ENCODE data around the gene ASB17. TPM values are rescaled to one million over a fixed set of nuclear protein-coding genes. Genes with fewer than 3 reads are reported as not detected.

Gene ASB17, protein sequence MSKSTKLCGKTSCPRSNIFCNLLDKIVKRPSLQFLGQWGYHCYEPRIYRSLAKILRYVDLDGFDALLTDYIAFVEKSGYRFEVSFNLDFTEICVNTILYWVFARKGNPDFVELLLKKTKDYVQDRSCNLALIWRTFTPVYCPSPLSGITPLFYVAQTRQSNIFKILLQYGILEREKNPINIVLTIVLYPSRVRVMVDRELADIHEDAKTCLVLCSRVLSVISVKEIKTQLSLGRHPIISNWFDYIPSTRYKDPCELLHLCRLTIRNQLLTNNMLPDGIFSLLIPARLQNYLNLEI
- total RNA-seq (not detected), polyA plus RNA-seq (not detected)

DNA sequence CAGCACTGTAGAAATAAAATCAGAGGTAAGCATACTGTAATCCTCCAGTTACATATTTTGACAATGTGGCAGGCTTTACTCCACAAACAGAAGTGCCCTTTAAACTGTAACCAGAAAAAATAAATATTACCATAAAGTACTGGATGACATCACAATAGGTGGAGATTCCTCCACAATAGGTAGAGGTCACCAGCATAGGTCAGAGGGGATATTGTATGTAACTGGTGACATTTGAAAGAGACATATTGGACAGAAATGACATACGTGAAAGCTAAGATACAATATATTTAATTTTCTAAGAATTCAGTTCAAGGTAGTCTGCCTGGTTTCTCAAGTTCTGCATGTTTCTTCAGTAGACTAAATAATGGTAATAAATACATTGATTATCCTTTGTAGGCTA is at the start of gene ASB17:
Gene ASB17 (minus strand): TSS at position 101 of the 400 bp plus-strand sequence. CDS start 113 bp downstream, outside the sequence.
- no peak within 1 kb of the TSS for H3K27ac ChIP-seq
- H3K36me3 ChIP-seq: no peaks in the 10 kb centered on the region
- H3K4me3 ChIP-seq: no peak within 1 kb of the TSS
- TF ChIP-seq, protein P1, sequence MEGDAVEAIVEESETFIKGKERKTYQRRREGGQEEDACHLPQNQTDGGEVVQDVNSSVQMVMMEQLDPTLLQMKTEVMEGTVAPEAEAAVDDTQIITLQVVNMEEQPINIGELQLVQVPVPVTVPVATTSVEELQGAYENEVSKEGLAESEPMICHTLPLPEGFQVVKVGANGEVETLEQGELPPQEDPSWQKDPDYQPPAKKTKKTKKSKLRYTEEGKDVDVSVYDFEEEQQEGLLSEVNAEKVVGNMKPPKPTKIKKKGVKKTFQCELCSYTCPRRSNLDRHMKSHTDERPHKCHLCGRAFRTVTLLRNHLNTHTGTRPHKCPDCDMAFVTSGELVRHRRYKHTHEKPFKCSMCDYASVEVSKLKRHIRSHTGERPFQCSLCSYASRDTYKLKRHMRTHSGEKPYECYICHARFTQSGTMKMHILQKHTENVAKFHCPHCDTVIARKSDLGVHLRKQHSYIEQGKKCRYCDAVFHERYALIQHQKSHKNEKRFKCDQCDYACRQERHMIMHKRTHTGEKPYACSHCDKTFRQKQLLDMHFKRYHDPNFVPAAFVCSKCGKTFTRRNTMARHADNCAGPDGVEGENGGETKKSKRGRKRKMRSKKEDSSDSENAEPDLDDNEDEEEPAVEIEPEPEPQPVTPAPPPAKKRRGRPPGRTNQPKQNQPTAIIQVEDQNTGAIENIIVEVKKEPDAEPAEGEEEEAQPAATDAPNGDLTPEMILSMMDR (IDR thresholded peaks at IDR 0.05): no peak
- ATAC-seq (no peak), FAIRE-seq (no peak), DNase-seq (no peak)
- no peaks in the 10 kb centered on the region for H3K4me1 ChIP-seq
- WGBS, 2 donors: 40 to 77% methylated on average over 1 of the region's 1 CpG
- no peaks in the 10 kb centered on the region for H3K9me3 ChIP-seq
- no peaks in the 10 kb centered on the region for H3K27me3 ChIP-seq
- intact Hi-C loops (cut with DNase I): no loop called here

DNA sequence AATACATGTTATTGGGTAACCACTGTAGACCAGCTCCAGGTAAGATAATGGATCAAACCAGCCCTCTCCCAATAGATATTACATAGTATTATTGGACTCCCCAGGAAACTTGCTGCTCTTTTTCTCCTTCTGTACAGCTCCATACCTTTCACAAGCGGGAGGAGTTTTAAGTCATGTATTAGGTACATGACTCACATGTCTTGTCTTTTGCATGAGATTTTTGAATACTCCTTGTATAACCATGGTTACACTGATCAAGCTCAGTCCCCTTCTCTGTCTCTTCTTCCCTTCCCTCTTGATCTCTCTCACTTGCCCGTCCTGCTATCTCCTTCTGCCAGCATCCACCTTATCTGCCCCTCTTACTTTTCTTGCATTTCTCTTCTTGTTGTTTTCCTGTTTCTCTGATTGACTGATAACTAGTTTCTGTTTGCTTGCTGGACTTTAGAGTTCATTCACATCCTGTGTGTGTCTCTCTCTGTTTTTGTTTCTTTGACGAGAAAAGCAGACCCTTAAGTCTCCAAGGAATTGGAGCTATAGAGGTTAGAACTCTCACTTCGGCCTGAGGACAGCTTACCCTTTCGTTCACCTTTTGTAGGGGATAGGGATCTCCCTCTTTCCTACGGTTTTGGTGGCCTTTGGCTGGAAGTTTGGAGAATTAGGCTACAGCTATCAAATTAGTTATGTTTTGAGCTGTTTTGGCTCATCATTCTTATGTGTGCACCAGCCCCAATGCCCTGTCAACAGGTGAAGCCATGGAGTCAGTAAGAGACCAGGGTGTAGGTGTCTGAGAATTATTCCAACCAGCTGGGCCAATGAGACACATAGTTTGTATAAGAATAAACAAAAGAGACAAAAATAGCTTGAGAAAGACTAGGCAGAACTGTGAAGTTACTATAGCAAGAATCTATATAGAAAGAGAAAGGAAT is 49.0 kb upstream of the ASB17 start:
- intact Hi-C loops (cut with DNase I): no loop called here

DNA sequence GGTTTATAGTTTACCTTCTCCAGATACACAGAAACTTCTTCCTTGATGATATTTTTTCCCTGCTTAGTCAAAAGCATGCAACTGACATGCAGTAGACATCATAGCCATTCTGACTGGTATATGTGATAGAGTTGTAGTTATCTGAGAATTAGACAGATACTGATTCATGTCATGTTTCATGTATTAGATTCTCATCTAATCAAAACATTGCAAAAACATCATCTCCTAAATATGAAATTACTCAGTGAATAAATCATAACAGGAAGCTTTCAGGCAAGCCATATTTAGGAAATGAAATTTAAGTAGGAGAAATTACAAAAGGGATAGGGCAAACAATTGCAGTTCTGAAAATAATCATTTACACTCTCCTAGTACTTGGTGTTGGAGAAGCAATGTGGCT is 38.4 kb upstream of the ASB17 start:
- Histone ChIP-seq H3K36me3 (no peaks in the 10 kb centered on the region), H3K27me3 (no peaks in the 10 kb centered on the region), H3K27ac (no peak overlapping the region), H3K4me1 (no peaks in the 10 kb centered on the region), H3K4me3 (no peak overlapping the region), H3K9me3 (no peaks in the 10 kb centered on the region)
- DNase-seq (no peak), ATAC-seq (no peak), FAIRE-seq (no peak)
- TF ChIP-seq, protein P1 (IDR thresholded peaks at IDR 0.05): no peak
- intact Hi-C loops (cut with DNase I): no loop called here

More for the DNA sequence above, 49.0 kb upstream of the ASB17 start:
- Histone ChIP-seq H3K4me1 (no peaks in the 10 kb centered on the region), H3K27ac (no peak overlapping the region), H3K27me3 (no peaks in the 10 kb centered on the region), H3K9me3 (no peaks in the 10 kb centered on the region), H3K36me3 (no peaks in the 10 kb centered on the region), H3K4me3 (no peak overlapping the region)
- DNase-seq: no peak
- 55 to 66% methylated on average over 6 of the region's 6 CpGs for WGBS, 2 donors
- ATAC-seq: no peak
- no peak for FAIRE-seq
- TF ChIP-seq, protein P1 (IDR thresholded peaks at IDR 0.05): no peak

DNA sequence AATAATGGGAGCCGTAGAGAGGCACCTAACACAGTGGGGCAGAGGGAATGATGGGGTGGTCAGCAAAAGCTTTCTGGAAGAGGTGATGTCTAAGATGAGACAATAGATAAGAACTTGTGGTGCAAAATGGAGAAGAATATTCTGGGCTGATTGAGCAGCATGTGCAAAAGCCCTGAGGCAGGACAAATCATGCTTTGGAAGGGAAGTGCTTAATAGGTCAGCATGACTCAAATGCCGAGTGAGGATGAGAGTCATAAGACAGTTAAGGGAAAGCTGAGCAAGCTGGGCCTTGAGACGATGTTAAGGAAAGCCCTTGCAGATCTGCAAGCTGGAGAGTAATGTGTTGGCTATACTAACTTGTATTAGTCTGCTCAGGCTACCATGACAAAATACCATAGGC is 37.3 kb upstream of the ASB17 start:
- no peaks in the 10 kb centered on the region for H3K27me3 ChIP-seq
- no peaks in the 10 kb centered on the region for H3K9me3 ChIP-seq
- FAIRE-seq: no peak
- H3K4me3 ChIP-seq: no peak overlapping the region
- no peak for DNase-seq
- 62 to 78% methylated on average over 3 of the region's 3 CpGs for WGBS, 2 donors
- no peaks in the 10 kb centered on the region for H3K4me1 ChIP-seq
- TF ChIP-seq, protein P1 (IDR thresholded peaks at IDR 0.05): no peak
- H3K27ac ChIP-seq: no peak overlapping the region
- H3K36me3 ChIP-seq: no peaks in the 10 kb centered on the region
- intact Hi-C loops (cut with DNase I): no loop called here
- no peak for ATAC-seq
